Lung (tissue), 12 donors: Measurements from ENCODE around the gene DTD2. TPM values are rescaled to one million over a fixed set of nuclear protein-coding genes. Genes with fewer than 3 reads are reported as not detected.
A peak's percentile ranks its signal among the peaks of the same experiment; 100 is the strongest.

ENCODE experiments used
- ATAC-seq: fragments of 200-7000 bp; cut with Tn5 transposase; one replicate; pipeline ENCODE4 v1.9.1; 2020; ENCODE audit warnings: moderate number of reproducible peaks; ENCODE audit not compliant: insufficient read depth, low FRiP score
- DNase-seq, 3 donors: peaks; one replicate each; pipeline ENCODE4 v3.0.0-alpha.2; 2013 to 2017
- H3K27ac ChIP-seq, 2 donors: one replicate each; pipeline ENCODE4 v1.5.1; 2013; ENCODE audit warnings: mild to moderate bottlenecking in 2 of 2, moderate library complexity in 2 of 2, control low read depth in 1 of 2, inconsistent platforms in 1 of 2, low read depth in 1 of 2, low read length in 1 of 2
- H3K27me3 ChIP-seq, 3 donors: one replicate each; pipeline ENCODE4 v1.5.1; 2013; ENCODE audit warnings: low read length in 2 of 3; ENCODE audit not compliant: control insufficient read depth in 3 of 3, insufficient read depth in 3 of 3
- H3K36me3 ChIP-seq, 4 donors: one replicate each; pipeline ENCODE4 v1.5.1; 2013; ENCODE audit warnings: low read length in 4 of 4, mild to moderate bottlenecking in 1 of 4, moderate library complexity in 1 of 4; ENCODE audit not compliant: control insufficient read depth in 4 of 4, insufficient read depth in 4 of 4
- H3K4me1 ChIP-seq, 5 donors: one replicate each; pipeline ENCODE4 v1.5.1; 2013; ENCODE audit warnings: low read length in 5 of 5, mild to moderate bottlenecking in 2 of 5, moderate library complexity in 1 of 5; ENCODE audit not compliant: control insufficient read depth in 5 of 5, insufficient read depth in 5 of 5
- H3K4me3 ChIP-seq: one replicate; pipeline ENCODE4 v1.5.1; 2013; ENCODE audit warnings: mild to moderate bottlenecking, control low read depth, moderate library complexity
- H3K9ac ChIP-seq, 2 donors: one replicate each; pipeline ENCODE4 v1.5.1; 2013; ENCODE audit warnings: low read length in 2 of 2, control low read depth in 1 of 2; ENCODE audit not compliant: insufficient read depth in 1 of 2
- H3K9me3 ChIP-seq, 4 donors: one replicate each; pipeline ENCODE4 v1.5.1; 2013; ENCODE audit warnings: low read length in 3 of 4, mild to moderate bottlenecking in 1 of 4, moderate library complexity in 1 of 4; ENCODE audit not compliant: control insufficient read depth in 4 of 4, insufficient read depth in 3 of 4
- CTCF ChIP-seq: IDR thresholded peaks from 2 replicates; pipeline ENCODE4 v1.5.1; 2012; ENCODE audit warnings: mild to moderate bottlenecking; ENCODE audit errors: control extremely low read depth, extremely low read depth
- WGBS, 2 donors: extraction: QIAGEN DNeasy Blood & Tissue Kit; methylation state at CpG; one replicate each; pipeline ENCODE4 v1.1.7; 2013; 5-methylcytosine and 5-hydroxymethylcytosine counted together
- polyA plus RNA-seq, 2 donors: library from polyadenylated mRNA; stranded (reverse); fragments of 200-250 nt; gene quantifications; one replicate each; pipeline ENCODE4 v1.2.1, GENCODE V29; 2013
- total RNA-seq, 2 donors: library from RNA; depleted of rRNA in 1 of 2; stranded (reverse); fragments of >200 nt in 1 of 2; gene quantifications; one replicate each; pipeline ENCODE4 v1.2.1, GENCODE V29; 2014 to 2021
- donor health status: control.
- donor health status: control.
- donor health status: Bipolar disorder and iron deficiency.
- donor health status: healthy.
- donor health status: DM: yes; HTN: yes; CAD: no.

DTD2 gene
- total and polyA plus RNA-seq, 4 donors = 10.4 to 33.3 (median 17.3) TPM

- ATAC-seq (no peak), DNase-seq (no peak)
- 78 to 84% methylated on average over 3 of the region's 3 CpGs for WGBS, 2 donors
- peaks cover 0 to 5% (median 0%) of the 10 kb centered on the region in 5 donors for H3K4me1 ChIP-seq
- no peak overlapping the region for H3K9ac ChIP-seq
- H3K9me3 ChIP-seq = peaks cover 0 to under 1% (median 0%) of the 10 kb centered on the region in 4 donors
- H3K36me3 ChIP-seq = no peaks in the 10 kb centered on the region
- H3K27me3 ChIP-seq = no peaks in the 10 kb centered on the region
- no peak for TF ChIP-seq CTCF
- H3K4me3 ChIP-seq = no peak overlapping the region
- H3K27ac ChIP-seq = no peak overlapping the region
Measured at GRCh38 chr14:31461545-31461944, 4.2 kb upstream of the DTD2 start.

GRCh38 chr14:31457665-31458659, 656 bp upstream of the DTD2 start:
- WGBS, 2 donors = 45 to 52% methylated on average over 11 of the region's 11 CpGs
- TF ChIP-seq CTCF = no peak
- Histone ChIP-seq H3K9me3 (no peaks in the 10 kb centered on the region), H3K27me3 (no peaks in the 10 kb centered on the region), H3K9ac (peak overlapping the region; percentile 17 to 58), H3K4me1 (peaks cover 0 to 22% (median 0%) of the 10 kb centered on the region in 5 donors), H3K36me3 (peaks cover 0 to under 1% (median under 1%) of the 10 kb centered on the region in 4 donors), H3K4me3 (no peak overlapping the region), H3K27ac (no peak overlapping the region)
- DNase-seq = no peak
- ATAC-seq = no peak

- H3K9me3 ChIP-seq = no peaks in the 10 kb centered on the region
- peaks cover 0 to 14% (median 0%) of the 10 kb centered on the region in 5 donors for H3K4me1 ChIP-seq
- H3K9ac ChIP-seq = no peak overlapping the region
- WGBS, 2 donors = 43 to 68% methylated on average over 2 of the region's 2 CpGs
- peaks cover 3 to 24% (median 10%) of the 10 kb centered on the region in 4 donors for H3K36me3 ChIP-seq
- H3K27me3 ChIP-seq = no peaks in the 10 kb centered on the region
- peak; percentile 21 for TF ChIP-seq CTCF
- DNase-seq = peak in 2 of 3 donors; percentile 56 to 66
- H3K27ac ChIP-seq = no peak overlapping the region
- peak; percentile 52 for ATAC-seq
- H3K4me3 ChIP-seq = no peak overlapping the region
Measured at GRCh38 chr14:31449971-31450610, 7.2 kb downstream of the DTD2 start.
